Ovary (tissue), 3 donors: Measurements from ENCODE around the gene IL11RA.

ENCODE experiments used
- POLR2A ChIP-seq: fragments of 450-650 bp; IDR thresholded peaks from one replicate; pipeline ENCODE4 v1.6.1; 2017; ENCODE audit warnings: antibody characterized with exemption, mild to moderate bottlenecking, moderate library complexity
- TF ChIP-seq, protein P1 (sequence below), 3 donors: fragments of 450-650 bp in 2 of 3; fragments of 200-600 bp in 1 of 3; IDR thresholded peaks; one replicate each; pipeline versions ENCODE4 v1.5.1 to v1.8.0; 2016 to 2022; ENCODE audit warnings: antibody characterized with exemption in 3 of 3, mild to moderate bottlenecking in 1 of 3
- donor health status: DM: no; HTN: no; CAD: no.

DNA sequence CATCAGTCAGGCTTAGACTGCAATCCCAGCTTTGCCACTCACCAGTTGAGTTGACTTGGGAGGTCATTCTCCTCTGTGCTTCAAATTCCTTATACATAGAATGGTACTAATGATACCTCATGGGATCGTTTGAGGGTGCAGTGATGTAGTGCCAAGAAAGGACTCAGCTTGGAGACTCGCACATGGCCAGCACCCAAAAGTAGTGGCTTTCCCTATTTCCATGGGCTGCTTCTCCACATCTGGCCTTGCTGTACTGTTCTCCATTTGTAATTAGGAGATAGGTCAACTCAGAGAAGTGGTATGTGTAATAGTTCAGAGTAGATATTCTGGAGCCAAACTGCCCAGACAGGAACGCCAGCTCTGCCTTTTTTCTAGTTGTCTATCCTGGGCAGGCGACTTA is 33.6 kb downstream of the IL11RA start:
- TF ChIP-seq, protein P1, sequence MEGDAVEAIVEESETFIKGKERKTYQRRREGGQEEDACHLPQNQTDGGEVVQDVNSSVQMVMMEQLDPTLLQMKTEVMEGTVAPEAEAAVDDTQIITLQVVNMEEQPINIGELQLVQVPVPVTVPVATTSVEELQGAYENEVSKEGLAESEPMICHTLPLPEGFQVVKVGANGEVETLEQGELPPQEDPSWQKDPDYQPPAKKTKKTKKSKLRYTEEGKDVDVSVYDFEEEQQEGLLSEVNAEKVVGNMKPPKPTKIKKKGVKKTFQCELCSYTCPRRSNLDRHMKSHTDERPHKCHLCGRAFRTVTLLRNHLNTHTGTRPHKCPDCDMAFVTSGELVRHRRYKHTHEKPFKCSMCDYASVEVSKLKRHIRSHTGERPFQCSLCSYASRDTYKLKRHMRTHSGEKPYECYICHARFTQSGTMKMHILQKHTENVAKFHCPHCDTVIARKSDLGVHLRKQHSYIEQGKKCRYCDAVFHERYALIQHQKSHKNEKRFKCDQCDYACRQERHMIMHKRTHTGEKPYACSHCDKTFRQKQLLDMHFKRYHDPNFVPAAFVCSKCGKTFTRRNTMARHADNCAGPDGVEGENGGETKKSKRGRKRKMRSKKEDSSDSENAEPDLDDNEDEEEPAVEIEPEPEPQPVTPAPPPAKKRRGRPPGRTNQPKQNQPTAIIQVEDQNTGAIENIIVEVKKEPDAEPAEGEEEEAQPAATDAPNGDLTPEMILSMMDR (IDR thresholded peaks at IDR 0.05): no peak
- no peak for TF ChIP-seq POLR2A
